HEK293T (cell line): ENCODE data around the gene MACO1.

Experiments
- ARNT ChIP-seq: fragments of 450-650 bp; IDR thresholded peaks from 2 replicates; pipeline ENCODE4 v1.6.1; 2017; ENCODE audit warnings: mild to moderate bottlenecking
- CTBP1 ChIP-seq: fragments of 450-650 bp; IDR thresholded peaks from 2 replicates; pipeline ENCODE4 v1.6.1; 2016; ENCODE audit warnings: borderline replicate concordance
- ELF4 ChIP-seq: fragments of 450-650 bp; IDR thresholded peaks from 2 replicates; pipeline ENCODE4 v1.6.1; 2017; ENCODE audit warnings: antibody characterized with exemption
- FOXK2 ChIP-seq: fragments of 450-650 bp; IDR thresholded peaks from 2 replicates; pipeline ENCODE4 v1.6.1; 2016; ENCODE audit warnings: mild to moderate bottlenecking
- FOXM1 ChIP-seq: fragments of 450-650 bp; IDR thresholded peaks from 2 replicates; pipeline ENCODE4 v1.6.1; 2017; ENCODE audit warnings: mild to moderate bottlenecking, borderline replicate concordance
- HDGF ChIP-seq: fragments of 450-650 bp; IDR thresholded peaks from 2 replicates; pipeline ENCODE4 v1.6.1; 2017; ENCODE audit warnings: antibody characterized with exemption, borderline replicate concordance
- LEF1 ChIP-seq: fragments of 450-650 bp; IDR thresholded peaks from 2 replicates; pipeline ENCODE4 v1.6.1; 2017; ENCODE audit warnings: mild to moderate bottlenecking, borderline replicate concordance
- SP1 ChIP-seq: fragments of 450-650 bp; IDR thresholded peaks from 2 replicates; pipeline ENCODE4 v1.6.1; 2017
- SUZ12 ChIP-seq: fragments of 450-650 bp; IDR thresholded peaks from 2 replicates; pipeline ENCODE4 v1.6.1; 2016; ENCODE audit warnings: mild to moderate bottlenecking
- TARDBP ChIP-seq: fragments of 450-650 bp; IDR thresholded peaks from 2 replicates; pipeline ENCODE4 v1.6.1; 2016
- TF ChIP-seq, protein P1 (sequence below): fragments of 450-650 bp; IDR thresholded peaks from 2 replicates; pipeline ENCODE4 v1.6.1; 2016

DNA sequence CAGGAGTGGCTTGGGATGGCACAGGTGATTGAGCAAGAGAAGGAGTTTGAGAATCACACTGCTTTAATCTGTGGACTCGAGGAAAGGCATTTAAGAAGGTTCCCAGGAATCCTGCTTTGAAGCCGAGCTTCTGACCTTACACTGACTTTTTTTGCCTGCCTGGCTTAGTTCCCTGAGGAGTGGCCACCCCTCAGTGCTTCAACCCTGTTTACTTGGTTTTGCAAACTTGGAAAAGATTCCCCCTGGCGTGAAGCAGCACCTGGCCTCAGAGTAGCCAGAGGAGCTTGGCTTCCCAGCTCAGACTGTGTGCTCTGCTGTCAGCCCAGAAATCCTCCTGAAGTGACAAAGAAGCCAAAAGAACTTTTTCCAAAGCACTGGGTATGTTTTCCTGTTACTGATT is 64.3 kb downstream of the MACO1 start:
- TF ChIP-seq ELF4 (no peak), HDGF (no peak), FOXM1 (no peak), SP1 (no peak), ARNT (no peak), LEF1 (no peak), FOXK2 (no peak), TARDBP (no peak), SUZ12 (no peak), CTBP1 (no peak)
- TF ChIP-seq, protein P1, sequence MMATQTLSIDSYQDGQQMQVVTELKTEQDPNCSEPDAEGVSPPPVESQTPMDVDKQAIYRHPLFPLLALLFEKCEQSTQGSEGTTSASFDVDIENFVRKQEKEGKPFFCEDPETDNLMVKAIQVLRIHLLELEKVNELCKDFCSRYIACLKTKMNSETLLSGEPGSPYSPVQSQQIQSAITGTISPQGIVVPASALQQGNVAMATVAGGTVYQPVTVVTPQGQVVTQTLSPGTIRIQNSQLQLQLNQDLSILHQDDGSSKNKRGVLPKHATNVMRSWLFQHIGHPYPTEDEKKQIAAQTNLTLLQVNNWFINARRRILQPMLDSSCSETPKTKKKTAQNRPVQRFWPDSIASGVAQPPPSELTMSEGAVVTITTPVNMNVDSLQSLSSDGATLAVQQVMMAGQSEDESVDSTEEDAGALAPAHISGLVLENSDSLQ: no peak
